Neural cell (in vitro differentiated cells): ENCODE data around the gene PDE1C. TPM values are rescaled to one million over a fixed set of nuclear protein-coding genes. Genes with fewer than 3 reads are reported as not detected.

Source experiments
- H2AFZ ChIP-seq: fragments of 200-600, 300-800 bp; sonication (generic), shearing (Covaris generic); 2 replicates; pipeline ENCODE4 v1.6.0; 2014; ENCODE audit warnings: low read depth, mild to moderate bottlenecking, antibody characterized with exemption, low read length, moderate library complexity
- H3F3A ChIP-seq: fragments of 200-600 bp; shearing (Covaris generic); 2 replicates; pipeline ENCODE4 v1.6.1; 2016; ENCODE audit warnings: mild to moderate bottlenecking, moderate library complexity, mixed read lengths, antibody characterized with exemption, low read length; ENCODE audit not compliant: insufficient read depth, poor library complexity, severe bottlenecking
- H3K27ac ChIP-seq: fragments of 200-600, 300-800 bp; sonication (generic), shearing (Covaris generic); 2 replicates; pipeline ENCODE4 v1.5.1; 2014; ENCODE audit warnings: mild to moderate bottlenecking, low read length, moderate library complexity
- H3K27me3 ChIP-seq: fragments of 300-800, 200-600 bp; sonication (generic), shearing (Covaris generic); 2 replicates; pipeline ENCODE4 v1.6.0; 2014; ENCODE audit warnings: mild to moderate bottlenecking, low read depth, low read length, moderate library complexity; ENCODE audit not compliant: insufficient read depth
- H3K36me3 ChIP-seq: fragments of 300-800, 200-600 bp; sonication (generic), shearing (Covaris generic); 2 replicates; pipeline ENCODE4 v1.5.1; 2014; ENCODE audit warnings: mild to moderate bottlenecking, antibody characterized with exemption, low read length, moderate library complexity; ENCODE audit not compliant: insufficient read depth
- H3K4me2 ChIP-seq: fragments of 300-800, 200-600 bp; sonication (generic), shearing (Covaris generic); 2 replicates; pipeline ENCODE4 v1.6.0; 2014; ENCODE audit warnings: mild to moderate bottlenecking, low read length
- H3K4me3 ChIP-seq: fragments of 300-800, 200-600 bp; sonication (generic), shearing (Covaris generic); 2 replicates; pipeline ENCODE4 v1.5.1; 2014; ENCODE audit warnings: mild to moderate bottlenecking, low read length, moderate library complexity
- H3K79me2 ChIP-seq: fragments of 200-600 bp; shearing (Covaris generic); replicated peaks from 2 replicates; pipeline ENCODE4 v1.6.0; 2014; ENCODE audit warnings: mild to moderate bottlenecking, low read length, moderate library complexity; ENCODE audit not compliant: insufficient read depth
- H3K9ac ChIP-seq: fragments of 300-800, 200-600 bp; sonication (generic), shearing (Covaris generic); 2 replicates; pipeline ENCODE4 v1.6.1; 2016; ENCODE audit warnings: mild to moderate bottlenecking, low read length, mixed read lengths
- H3K9me2 ChIP-seq: fragments of 200-600 bp; shearing (Covaris generic); 2 replicates; pipeline ENCODE4 v1.6.1; 2016; ENCODE audit warnings: mild to moderate bottlenecking, low read length, mixed read lengths; ENCODE audit not compliant: insufficient read depth
- H3K9me3 ChIP-seq: fragments of 200-600, 300-800 bp; sonication (generic), shearing (Covaris generic); 2 replicates; pipeline ENCODE4 v1.6.1; 2016; ENCODE audit warnings: mild to moderate bottlenecking, mixed run types, low read length, moderate library complexity, mixed read lengths
- H4K20me1 ChIP-seq: fragments of 200-600 bp; shearing (Covaris generic); 2 replicates; pipeline ENCODE4 v1.6.1; 2016; ENCODE audit warnings: mild to moderate bottlenecking, mixed run types; ENCODE audit not compliant: insufficient read depth
- EP300 ChIP-seq: fragments of 450-650 bp; conservative IDR thresholded peaks from 2 replicates; pipeline ENCODE4 v1.6.1; 2014; ENCODE audit warnings: antibody characterized with exemption, mild to moderate bottlenecking, moderate library complexity; ENCODE audit not compliant: poor library complexity, severe bottlenecking
- EZH2 ChIP-seq: fragments of 200-600, 300-800 bp; shearing (Covaris generic), sonication (generic); IDR thresholded peaks from 2 replicates; pipeline ENCODE4 v1.6.1; 2014; ENCODE audit warnings: antibody characterized with exemption, low read length, borderline replicate concordance, mild to moderate bottlenecking; ENCODE audit not compliant: insufficient read depth, poor library complexity, severe bottlenecking
- MXI1 ChIP-seq: fragments of 450-650 bp; conservative IDR thresholded peaks from 2 replicates; pipeline ENCODE4 v1.6.1; 2014; ENCODE audit warnings: antibody characterized with exemption, mild to moderate bottlenecking; ENCODE audit not compliant: poor library complexity, severe bottlenecking
- POLR2AphosphoS5 ChIP-seq: IDR thresholded peaks from 2 replicates; pipeline ENCODE4 v1.6.1; 2012
- RAD21 ChIP-seq: fragments of 450-650 bp; conservative IDR thresholded peaks from 2 replicates; pipeline ENCODE4 v1.6.1; 2014; ENCODE audit warnings: antibody characterized with exemption, mild to moderate bottlenecking, moderate library complexity
- REST ChIP-seq: IDR thresholded peaks from 2 replicates; pipeline ENCODE4 v1.6.1; 2012; ENCODE audit warnings: borderline replicate concordance
- polyA plus RNA-seq: library from polyadenylated mRNA; depleted of rRNA; stranded (reverse); fragments of >200 nt; gene quantifications from 2 replicates; pipeline ENCODE4 v1.2.3, GENCODE V29; 2014

The PDE1C gene
- polyA plus RNA-seq, 1 donor from 2014 or later = 6.6 TPM

- no peak overlapping the region for H3K4me2 ChIP-seq
- H3K27ac ChIP-seq = no peak overlapping the region
- H3K9me2 ChIP-seq = no peaks in the 10 kb centered on the region
- no peaks in the 10 kb centered on the region for H3K27me3 ChIP-seq
- H3K9me3 ChIP-seq = no peaks in the 10 kb centered on the region
- no peaks in the 10 kb centered on the region for H3F3A ChIP-seq
- no peak overlapping the region for H2AFZ ChIP-seq
- no peaks in the 10 kb centered on the region for H4K20me1 ChIP-seq
- TF ChIP-seq MXI1 = no peak
- no peak for TF ChIP-seq RAD21
- TF ChIP-seq EZH2 = no peak
- no peak for TF ChIP-seq REST
- H3K36me3 ChIP-seq = no peaks in the 10 kb centered on the region
- no peak overlapping the region for H3K9ac ChIP-seq
- H3K79me2 ChIP-seq = no peaks in the 10 kb centered on the region
- no peak overlapping the region for H3K4me3 ChIP-seq
Measured at GRCh38 chr7:31805209-31805818, 264.9 kb downstream of the PDE1C start.

GRCh38 chr7:31796375-31796774 is 273.8 kb downstream of the PDE1C start:
- no peaks in the 10 kb centered on the region for H3K79me2 ChIP-seq
- H3K36me3 ChIP-seq = no peaks in the 10 kb centered on the region
- no peak overlapping the region for H3K27ac ChIP-seq
- H3K27me3 ChIP-seq = no peaks in the 10 kb centered on the region
- H3F3A ChIP-seq = no peaks in the 10 kb centered on the region
- no peak for TF ChIP-seq POLR2AphosphoS5
- TF ChIP-seq RAD21 = no peak
- no peak overlapping the region for H3K9ac ChIP-seq
- no peak overlapping the region for H3K4me2 ChIP-seq
- no peak overlapping the region for H2AFZ ChIP-seq
- H4K20me1 ChIP-seq = no peaks in the 10 kb centered on the region
- no peaks in the 10 kb centered on the region for H3K9me2 ChIP-seq
- H3K4me3 ChIP-seq = no peak overlapping the region
- no peaks in the 10 kb centered on the region for H3K9me3 ChIP-seq

- Histone ChIP-seq H3K79me2 (no peaks in the 10 kb centered on the region), H3K9ac (no peak overlapping the region), H2AFZ (no peak overlapping the region), H3K9me3 (no peaks in the 10 kb centered on the region), H3K27me3 (no peaks in the 10 kb centered on the region), H3K36me3 (no peaks in the 10 kb centered on the region), H3F3A (no peaks in the 10 kb centered on the region), H3K27ac (no peak overlapping the region), H4K20me1 (no peaks in the 10 kb centered on the region), H3K9me2 (no peaks in the 10 kb centered on the region), H3K4me3 (no peak overlapping the region), H3K4me2 (no peak overlapping the region)
- TF ChIP-seq MXI1 (no peak), EP300 (no peak)
Measured at GRCh38 chr7:31794851-31795344, 275.3 kb downstream of the PDE1C start.
